GM12872 (cell line): ENCODE measurements around the gene TSPAN4.

Experiments used
- TF ChIP-seq, protein P1 (sequence below): IDR thresholded peaks from 3 replicates; pipeline ENCODE4 v1.5.1; 2011; ENCODE audit warnings: low read depth, mild to moderate bottlenecking, low read length, moderate library complexity; ENCODE audit not compliant: insufficient read depth

Gene TSPAN4

DNA sequence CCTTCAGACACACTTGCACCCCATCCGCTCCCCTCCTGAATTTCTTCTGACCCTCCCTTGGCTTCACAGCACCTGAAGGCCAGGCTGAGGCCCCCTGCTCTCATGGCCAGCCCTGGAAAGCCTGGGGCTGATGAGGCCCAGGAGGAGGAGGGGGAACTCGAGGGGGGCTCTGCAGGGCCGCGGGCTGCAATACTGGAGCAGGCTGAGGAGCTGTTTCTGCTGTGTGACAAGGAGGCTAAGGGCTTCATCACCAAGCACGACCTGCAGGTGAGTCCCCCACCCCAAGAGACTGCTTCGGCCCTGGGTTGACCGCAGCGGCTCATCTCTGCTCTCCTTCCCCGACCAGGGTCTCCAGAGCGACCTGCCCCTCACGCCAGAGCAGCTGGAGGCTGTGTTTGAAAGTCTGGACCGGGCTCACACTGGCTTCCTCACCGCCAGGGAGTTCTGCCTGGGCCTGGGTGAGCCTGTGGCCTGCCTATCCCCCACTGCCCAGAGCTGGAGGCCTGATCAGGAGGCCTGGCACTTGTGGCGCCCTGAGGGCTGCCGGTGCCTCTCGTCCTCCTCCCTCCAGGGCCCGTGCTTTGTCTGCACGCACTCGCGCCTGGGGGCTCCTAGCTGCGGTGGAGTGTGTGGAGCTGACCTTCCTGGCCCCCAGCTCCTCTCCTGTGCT lies 14.0 kb upstream of the TSPAN4 start:
- TF ChIP-seq, protein P1, sequence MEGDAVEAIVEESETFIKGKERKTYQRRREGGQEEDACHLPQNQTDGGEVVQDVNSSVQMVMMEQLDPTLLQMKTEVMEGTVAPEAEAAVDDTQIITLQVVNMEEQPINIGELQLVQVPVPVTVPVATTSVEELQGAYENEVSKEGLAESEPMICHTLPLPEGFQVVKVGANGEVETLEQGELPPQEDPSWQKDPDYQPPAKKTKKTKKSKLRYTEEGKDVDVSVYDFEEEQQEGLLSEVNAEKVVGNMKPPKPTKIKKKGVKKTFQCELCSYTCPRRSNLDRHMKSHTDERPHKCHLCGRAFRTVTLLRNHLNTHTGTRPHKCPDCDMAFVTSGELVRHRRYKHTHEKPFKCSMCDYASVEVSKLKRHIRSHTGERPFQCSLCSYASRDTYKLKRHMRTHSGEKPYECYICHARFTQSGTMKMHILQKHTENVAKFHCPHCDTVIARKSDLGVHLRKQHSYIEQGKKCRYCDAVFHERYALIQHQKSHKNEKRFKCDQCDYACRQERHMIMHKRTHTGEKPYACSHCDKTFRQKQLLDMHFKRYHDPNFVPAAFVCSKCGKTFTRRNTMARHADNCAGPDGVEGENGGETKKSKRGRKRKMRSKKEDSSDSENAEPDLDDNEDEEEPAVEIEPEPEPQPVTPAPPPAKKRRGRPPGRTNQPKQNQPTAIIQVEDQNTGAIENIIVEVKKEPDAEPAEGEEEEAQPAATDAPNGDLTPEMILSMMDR = no peak

DNA sequence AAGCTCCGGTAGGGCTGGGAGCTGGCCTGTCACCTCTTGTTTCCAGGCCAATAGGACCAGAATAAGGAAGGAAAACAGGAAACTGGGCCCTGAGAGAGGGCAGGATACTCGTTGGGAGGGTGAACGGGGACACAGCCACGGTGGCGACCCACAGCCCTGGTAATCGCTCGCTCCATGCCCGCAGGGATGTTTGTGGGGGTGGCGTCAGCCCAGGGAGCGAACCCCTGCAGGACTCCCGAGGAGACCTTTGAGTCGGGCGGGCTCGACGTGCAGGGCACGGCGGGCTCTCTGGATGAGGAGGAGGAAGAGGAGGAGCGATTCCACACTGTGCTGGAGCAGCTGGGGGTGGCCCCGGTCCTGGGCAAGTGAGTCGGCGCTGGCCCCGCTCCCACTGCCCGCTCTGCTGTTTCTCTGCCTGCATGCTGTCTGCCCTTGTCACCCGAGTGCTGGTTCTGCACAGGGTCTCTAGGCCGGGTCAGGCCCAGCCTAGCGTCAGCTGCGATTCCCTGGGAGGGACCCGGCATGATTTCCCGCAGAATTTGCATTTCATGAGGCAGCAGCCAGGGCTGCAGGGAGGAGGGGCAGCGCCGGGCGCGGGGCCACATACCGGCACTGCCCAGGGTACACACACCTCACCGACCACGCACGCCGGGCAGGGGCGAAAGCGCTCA lies 13.3 kb upstream of the TSPAN4 start:
- TF ChIP-seq, protein P1 = no peak

DNA sequence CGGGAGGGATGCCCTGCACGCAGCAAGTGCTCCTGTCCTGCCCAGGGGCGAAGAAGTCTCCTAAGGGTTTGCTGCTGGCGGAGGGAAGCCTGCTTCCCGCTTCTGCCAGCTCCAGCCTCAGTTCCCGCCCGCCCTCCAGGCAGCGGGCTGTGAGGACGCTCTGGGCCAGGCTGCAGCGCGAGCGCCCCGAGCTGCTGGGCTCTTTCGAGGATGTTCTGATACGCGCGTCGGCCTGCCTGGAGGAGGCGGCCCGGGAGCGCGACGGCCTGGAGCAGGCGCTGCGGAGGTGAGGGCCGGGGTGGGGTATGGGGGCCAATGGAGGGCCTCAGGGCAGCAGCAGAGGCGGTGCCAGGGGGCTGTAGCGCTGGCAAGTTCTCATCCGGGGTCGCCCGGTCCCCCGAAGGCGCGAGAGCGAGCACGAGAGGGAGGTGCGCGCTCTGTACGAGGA lies 12.8 kb upstream of the TSPAN4 start:
- TF ChIP-seq, protein P1 = no peak

DNA sequence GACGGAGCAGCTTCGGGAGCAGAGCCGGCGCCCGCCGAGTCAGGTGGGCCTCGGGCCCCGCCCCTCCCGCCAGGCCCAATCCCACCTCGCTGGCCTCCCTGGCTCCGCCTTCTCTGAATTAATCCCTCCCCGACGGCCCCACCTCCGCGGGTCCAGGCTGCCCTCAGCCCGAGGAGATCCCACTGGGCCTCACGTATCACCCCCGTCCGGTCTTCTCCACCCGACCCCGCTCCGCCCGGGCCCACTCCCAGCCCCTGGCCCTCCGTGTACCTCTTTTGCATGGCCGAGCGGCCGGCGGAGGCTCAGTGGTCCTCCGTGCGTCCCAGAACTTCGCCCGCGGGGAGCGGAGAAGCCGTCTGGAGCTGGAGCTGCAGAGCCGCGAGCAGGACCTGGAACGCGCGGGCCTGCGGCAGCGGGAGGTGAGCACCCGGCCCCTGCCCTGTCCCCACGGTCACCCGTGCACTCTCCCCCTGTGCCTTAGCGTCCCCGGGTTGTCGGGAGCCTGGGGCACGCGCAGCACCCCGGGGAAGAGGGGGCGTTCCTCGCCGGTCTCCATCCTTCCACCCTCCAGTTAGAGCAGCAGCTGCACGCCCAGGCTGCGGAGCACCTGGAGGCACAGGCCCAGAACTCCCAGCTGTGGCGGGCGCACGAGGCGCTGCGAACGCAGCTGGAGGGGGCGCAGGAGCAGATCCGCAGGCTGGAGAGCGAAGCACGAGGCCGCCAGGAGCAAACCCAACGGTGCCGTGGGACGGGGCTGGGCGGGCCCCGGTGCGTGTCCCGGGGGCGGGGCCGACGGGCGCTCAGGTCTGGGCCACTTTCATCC lies 12.1 kb upstream of the TSPAN4 start:
- TF ChIP-seq, protein P1 = no peak

DNA sequence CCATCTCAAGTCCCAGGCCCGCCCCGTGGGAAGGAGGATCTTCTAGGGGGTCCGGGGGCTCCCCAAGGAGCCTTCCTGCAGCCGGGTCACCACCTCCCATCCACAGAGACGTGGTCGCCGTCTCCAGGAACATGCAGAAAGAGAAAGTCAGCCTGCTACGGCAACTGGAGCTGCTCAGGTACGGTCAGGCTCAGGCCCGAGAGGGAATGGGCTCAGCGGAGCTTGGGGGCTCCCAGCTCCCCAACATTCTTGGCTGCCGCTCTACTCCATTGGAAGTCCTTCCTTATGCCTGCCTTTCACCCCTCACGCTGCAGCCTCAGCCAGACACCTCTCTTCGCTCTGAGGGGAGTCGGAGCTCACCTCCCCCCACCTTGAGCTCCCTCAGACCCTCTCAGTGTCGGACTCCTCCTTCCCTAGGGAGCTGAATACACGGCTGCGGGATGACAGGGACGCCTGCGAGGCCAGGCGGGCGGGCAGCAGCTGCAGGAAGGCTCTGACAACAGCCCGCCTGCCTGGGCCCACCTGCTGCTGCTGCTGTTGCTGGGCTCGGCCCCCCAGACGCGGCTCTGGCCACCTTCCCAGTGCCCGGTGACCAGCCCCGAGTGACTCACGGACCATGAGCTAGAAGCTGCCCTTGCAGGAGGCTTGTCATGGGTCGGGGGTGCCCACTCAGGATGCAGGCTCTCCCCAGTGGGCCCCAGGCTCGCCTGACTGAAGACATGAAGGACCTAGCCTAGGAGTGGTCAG lies 11.4 kb upstream of the TSPAN4 start:
- TF ChIP-seq, protein P1 = no peak

GRCh38 chr11:831961-832528 lies 10.6 kb upstream of the TSPAN4 start:
- TF ChIP-seq, protein P1 = no peak
